Panc1 (cell line): Measurements from ENCODE around the gene NTSR2. TPM values are rescaled to one million over a fixed set of nuclear protein-coding genes. Genes with fewer than 3 reads are reported as not detected.

Source experiments
- ATAC-seq: fragments of 200-7000 bp; cut with Tn5 transposase; 2 replicates; pipeline ENCODE4 v1.9.1; 2020; ENCODE audit warnings: mild to moderate bottlenecking, moderate library complexity
- BruUV-seq: library from RNA; stranded (reverse); fragments of 400-500 nt; replicated peaks from 2 replicates; lab custom pipeline; 2021; lab: Mats Ljungman, UMichigan
- CTCF ChIA-PET: fragments of 300-600 bp; sonication (Branson Sonifier 250); formaldehyde crosslinking; loops from one replicate; lab custom pipeline; 2022; ENCODE audit warnings: antibody characterized with exemption; lab: Charles Lee
- POLR2A ChIA-PET: fragments of 300-600 bp; sonication (Branson Sonifier 250); formaldehyde crosslinking; loops from one replicate; lab custom pipeline; 2022; ENCODE audit warnings: antibody characterized with exemption; lab: Charles Lee
- DNase-seq: peaks from one replicate; pipeline ENCODE4 v3.0.0-alpha.2; 2010; ENCODE audit warnings: low read depth, low spot score
- H3K27ac ChIP-seq: 2 replicates; pipeline ENCODE4 v1.5.1; 2011; ENCODE audit warnings: mild to moderate bottlenecking, low read length, inconsistent platforms
- H3K27me3 ChIP-seq: fragments of 200-500 bp; sonication (Bioruptor generic); 2 replicates; pipeline ENCODE4 v1.6.0; 2014; ENCODE audit warnings: low read length, inconsistent platforms; ENCODE audit not compliant: control insufficient read depth, insufficient read depth
- H3K36me3 ChIP-seq: fragments of 200-500 bp; sonication (Bioruptor generic); 2 replicates; pipeline ENCODE4 v1.5.1; 2014; ENCODE audit warnings: inconsistent platforms, mild to moderate bottlenecking, low read length, moderate library complexity; ENCODE audit not compliant: control insufficient read depth, insufficient read depth
- H3K4me1 ChIP-seq: 2 replicates; pipeline ENCODE4 v1.5.1; 2011; ENCODE audit warnings: inconsistent platforms, mild to moderate bottlenecking, low read length, moderate library complexity; ENCODE audit not compliant: control insufficient read depth, insufficient read depth
- H3K4me3 ChIP-seq, 2 experiments: 2 replicates each; pipeline ENCODE4 v1.5.1; 2011 to 2012; ENCODE audit warnings: low read depth in 2 of 2, low read length in 2 of 2, mild to moderate bottlenecking in 2 of 2, inconsistent platforms in 1 of 2, moderate library complexity in 1 of 2
- H3K9me3 ChIP-seq: fragments of 200-500 bp; sonication (Bioruptor generic); 2 replicates; pipeline ENCODE4 v1.5.1; 2014; ENCODE audit warnings: low read depth, mild to moderate bottlenecking, inconsistent platforms, low read length, moderate library complexity; ENCODE audit not compliant: control insufficient read depth, insufficient read depth
- POLR2AphosphoS5 ChIP-seq: IDR thresholded peaks from 2 replicates; pipeline ENCODE4 v1.6.1; 2012; ENCODE audit warnings: mild to moderate bottlenecking, low read depth, low read length, moderate library complexity
- SIN3A ChIP-seq: IDR thresholded peaks from 2 replicates; pipeline ENCODE4 v1.6.1; 2012; ENCODE audit warnings: low read depth, mild to moderate bottlenecking, low read length, moderate library complexity, borderline replicate concordance; ENCODE audit not compliant: insufficient read depth
- TCF7L2 ChIP-seq: IDR thresholded peaks from 2 replicates; pipeline ENCODE4 v1.6.1; 2011; ENCODE audit warnings: mild to moderate bottlenecking, low read depth, low read length, inconsistent platforms
- in situ Hi-C: cut with HindIII; loops from 2 replicates; pipeline ENCODE4 v1.10.0; 2016; ENCODE audit warnings: low sequenced_read_pairs, low pct_unique_long_range_greater_than_20kb
- intact Hi-C: fragments of 100-400 bp; cut with micrococcal nuclease; formaldehyde crosslinking; loops from one replicate; pipeline ENCODE4 v1.10.0; 2022; ENCODE audit not compliant: unreplicated experiment
- total RNA-seq: library from RNA; stranded (reverse); gene quantifications from one replicate; pipeline ENCODE4 v1.2.1, GENCODE V29; 2021; ENCODE audit not compliant: unreplicated experiment
- TF ChIP-seq, protein P1 (sequence below): fragments of 450-650 bp; IDR thresholded peaks from 2 replicates; pipeline ENCODE4 v1.5.1; 2017; ENCODE audit warnings: mild to moderate bottlenecking
- TF ChIP-seq, protein P2 (sequence below), 2 experiments: IDR thresholded peaks; 2 replicates each; pipeline ENCODE4 v1.6.1; 2011 to 2012; ENCODE audit warnings: low read depth in 2 of 2, control low read depth in 1 of 2, low read length in 1 of 2, mild to moderate bottlenecking in 1 of 2, moderate library complexity in 1 of 2; ENCODE audit not compliant: insufficient read depth in 1 of 2

The NTSR2 gene
- total RNA-seq, 1 experiment from 2014 or later = 0.15 TPM

DNA sequence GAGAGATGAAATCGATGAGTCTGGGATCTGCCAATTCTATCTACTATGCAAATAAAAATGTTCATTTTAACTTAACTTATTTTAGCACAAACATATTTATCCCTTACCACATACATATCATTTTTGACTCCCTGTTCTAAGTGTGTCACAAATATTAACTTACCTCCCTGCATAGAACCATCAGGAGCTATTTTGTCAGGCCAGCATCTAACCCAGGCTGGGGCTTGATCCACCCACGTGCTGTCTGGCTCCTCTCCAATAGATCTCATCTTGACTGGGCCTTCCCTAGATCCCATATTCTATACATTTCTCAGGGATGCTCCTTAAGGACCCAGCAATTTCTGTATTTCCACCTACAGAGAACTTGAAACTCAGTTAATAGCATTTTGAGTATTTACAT is 20.9 kb downstream of the NTSR2 start:
- TF ChIP-seq POLR2AphosphoS5 = no peak
- no peak for TF ChIP-seq TCF7L2
- TF ChIP-seq SIN3A = no peak
- TF ChIP-seq, protein P1, sequence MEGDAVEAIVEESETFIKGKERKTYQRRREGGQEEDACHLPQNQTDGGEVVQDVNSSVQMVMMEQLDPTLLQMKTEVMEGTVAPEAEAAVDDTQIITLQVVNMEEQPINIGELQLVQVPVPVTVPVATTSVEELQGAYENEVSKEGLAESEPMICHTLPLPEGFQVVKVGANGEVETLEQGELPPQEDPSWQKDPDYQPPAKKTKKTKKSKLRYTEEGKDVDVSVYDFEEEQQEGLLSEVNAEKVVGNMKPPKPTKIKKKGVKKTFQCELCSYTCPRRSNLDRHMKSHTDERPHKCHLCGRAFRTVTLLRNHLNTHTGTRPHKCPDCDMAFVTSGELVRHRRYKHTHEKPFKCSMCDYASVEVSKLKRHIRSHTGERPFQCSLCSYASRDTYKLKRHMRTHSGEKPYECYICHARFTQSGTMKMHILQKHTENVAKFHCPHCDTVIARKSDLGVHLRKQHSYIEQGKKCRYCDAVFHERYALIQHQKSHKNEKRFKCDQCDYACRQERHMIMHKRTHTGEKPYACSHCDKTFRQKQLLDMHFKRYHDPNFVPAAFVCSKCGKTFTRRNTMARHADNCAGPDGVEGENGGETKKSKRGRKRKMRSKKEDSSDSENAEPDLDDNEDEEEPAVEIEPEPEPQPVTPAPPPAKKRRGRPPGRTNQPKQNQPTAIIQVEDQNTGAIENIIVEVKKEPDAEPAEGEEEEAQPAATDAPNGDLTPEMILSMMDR = no peak
- TF ChIP-seq, protein P2, sequence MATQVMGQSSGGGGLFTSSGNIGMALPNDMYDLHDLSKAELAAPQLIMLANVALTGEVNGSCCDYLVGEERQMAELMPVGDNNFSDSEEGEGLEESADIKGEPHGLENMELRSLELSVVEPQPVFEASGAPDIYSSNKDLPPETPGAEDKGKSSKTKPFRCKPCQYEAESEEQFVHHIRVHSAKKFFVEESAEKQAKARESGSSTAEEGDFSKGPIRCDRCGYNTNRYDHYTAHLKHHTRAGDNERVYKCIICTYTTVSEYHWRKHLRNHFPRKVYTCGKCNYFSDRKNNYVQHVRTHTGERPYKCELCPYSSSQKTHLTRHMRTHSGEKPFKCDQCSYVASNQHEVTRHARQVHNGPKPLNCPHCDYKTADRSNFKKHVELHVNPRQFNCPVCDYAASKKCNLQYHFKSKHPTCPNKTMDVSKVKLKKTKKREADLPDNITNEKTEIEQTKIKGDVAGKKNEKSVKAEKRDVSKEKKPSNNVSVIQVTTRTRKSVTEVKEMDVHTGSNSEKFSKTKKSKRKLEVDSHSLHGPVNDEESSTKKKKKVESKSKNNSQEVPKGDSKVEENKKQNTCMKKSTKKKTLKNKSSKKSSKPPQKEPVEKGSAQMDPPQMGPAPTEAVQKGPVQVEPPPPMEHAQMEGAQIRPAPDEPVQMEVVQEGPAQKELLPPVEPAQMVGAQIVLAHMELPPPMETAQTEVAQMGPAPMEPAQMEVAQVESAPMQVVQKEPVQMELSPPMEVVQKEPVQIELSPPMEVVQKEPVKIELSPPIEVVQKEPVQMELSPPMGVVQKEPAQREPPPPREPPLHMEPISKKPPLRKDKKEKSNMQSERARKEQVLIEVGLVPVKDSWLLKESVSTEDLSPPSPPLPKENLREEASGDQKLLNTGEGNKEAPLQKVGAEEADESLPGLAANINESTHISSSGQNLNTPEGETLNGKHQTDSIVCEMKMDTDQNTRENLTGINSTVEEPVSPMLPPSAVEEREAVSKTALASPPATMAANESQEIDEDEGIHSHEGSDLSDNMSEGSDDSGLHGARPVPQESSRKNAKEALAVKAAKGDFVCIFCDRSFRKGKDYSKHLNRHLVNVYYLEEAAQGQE (IDR thresholded peaks at IDR 0.05; ENCODE audit: insufficient read depth in 1 of 2, low read depth in 2 of 2, low read length in 1 of 2) = no peak
- BruUV-seq = no TSS peak
- Histone ChIP-seq H3K4me1 (no peaks in the 10 kb centered on the region), H3K27me3 (peaks cover 9% of the 10 kb centered on the region), H3K36me3 (no peaks in the 10 kb centered on the region), H3K4me3 (no peak overlapping the region), H3K27ac (no peak overlapping the region), H3K9me3 (no peaks in the 10 kb centered on the region)
- CTCF ChIA-PET = no interaction called here
- DNase-seq = no peak
- POLR2A ChIA-PET = no interaction called here
- intact Hi-C loops (no loop called here), in situ Hi-C loops (no loop called here)
- ATAC-seq = no peak

- BruUV-seq = no TSS peak
- no peak for ATAC-seq
- no peak for DNase-seq
- TF ChIP-seq, protein P1 = peak; percentile 31; the same call in 1 of the 2 replicates
- TF ChIP-seq POLR2AphosphoS5 = no peak
- Histone ChIP-seq H3K36me3 (no peaks in the 10 kb centered on the region), H3K4me1 (no peaks in the 10 kb centered on the region), H3K9me3 (no peaks in the 10 kb centered on the region), H3K27ac (no peak overlapping the region), H3K27me3 (peaks cover 13% of the 10 kb centered on the region), H3K4me3 (no peak overlapping the region)
- ChIA-PET CTCF (interaction anchor here (0.6 kb wide), 1 partner anchor 49 kb away, joined by 5 read pairs; no protein-coding TSS in a partner anchor), POLR2A (no interaction called here)
- in situ Hi-C loops = no loop called here
- intact Hi-C loops = no loop called here
Measured at GRCh38 chr2:11647834-11648600, 22.0 kb downstream of the NTSR2 start.
